HEK293T (cell line): ENCODE measurements around the gene TTC29.

Experiments
- ELF4 ChIP-seq: fragments of 450-650 bp; IDR thresholded peaks from 2 replicates; pipeline ENCODE4 v1.6.1; 2017; ENCODE audit warnings: antibody characterized with exemption
- FOXA1 ChIP-seq: fragments of 450-650 bp; IDR thresholded peaks from 2 replicates; pipeline ENCODE4 v1.6.1; 2016; ENCODE audit warnings: mild to moderate bottlenecking
- FOXK2 ChIP-seq: fragments of 450-650 bp; IDR thresholded peaks from 2 replicates; pipeline ENCODE4 v1.6.1; 2016; ENCODE audit warnings: mild to moderate bottlenecking
- L3MBTL2 ChIP-seq: fragments of 450-650 bp; conservative IDR thresholded peaks from 2 replicates; pipeline ENCODE4 v1.6.1; 2016; ENCODE audit warnings: mild to moderate bottlenecking
- PKNOX1 ChIP-seq: fragments of 450-650 bp; IDR thresholded peaks from 2 replicates; pipeline ENCODE4 v1.6.1; 2016
- SUZ12 ChIP-seq: fragments of 450-650 bp; IDR thresholded peaks from 2 replicates; pipeline ENCODE4 v1.6.1; 2016; ENCODE audit warnings: mild to moderate bottlenecking

GRCh38 chr4:146844761-146845160, 100.9 kb downstream of the TTC29 start:
- TF ChIP-seq SUZ12 (no peak), PKNOX1 (no peak), ELF4 (no peak), FOXK2 (no peak), FOXA1 (no peak), L3MBTL2 (no peak)
